ENCODE measurements around the gene SUFU. TPM values are rescaled to one million over a fixed set of nuclear protein-coding genes. Genes with fewer than 3 reads are reported as not detected.

Gene SUFU
- total RNA-seq, 4 donors from 2014 or later = 6.5 to 11.0 (median 9.2) TPM

- no peak for DNase-seq
- Histone ChIP-seq H3K36me3 (peaks cover 0 to 8% (median 0%) of the 10 kb centered on the region in 3 donors), H3K27ac (no peak overlapping the region), H3K4me1 (peaks cover 0 to 29% (median 1%) of the 10 kb centered on the region in 4 donors), H3K27me3 (no peaks in the 10 kb centered on the region), H3K4me3 (no peak overlapping the region), H3K9me3 (no peaks in the 10 kb centered on the region)
- TF ChIP-seq, protein P1, sequence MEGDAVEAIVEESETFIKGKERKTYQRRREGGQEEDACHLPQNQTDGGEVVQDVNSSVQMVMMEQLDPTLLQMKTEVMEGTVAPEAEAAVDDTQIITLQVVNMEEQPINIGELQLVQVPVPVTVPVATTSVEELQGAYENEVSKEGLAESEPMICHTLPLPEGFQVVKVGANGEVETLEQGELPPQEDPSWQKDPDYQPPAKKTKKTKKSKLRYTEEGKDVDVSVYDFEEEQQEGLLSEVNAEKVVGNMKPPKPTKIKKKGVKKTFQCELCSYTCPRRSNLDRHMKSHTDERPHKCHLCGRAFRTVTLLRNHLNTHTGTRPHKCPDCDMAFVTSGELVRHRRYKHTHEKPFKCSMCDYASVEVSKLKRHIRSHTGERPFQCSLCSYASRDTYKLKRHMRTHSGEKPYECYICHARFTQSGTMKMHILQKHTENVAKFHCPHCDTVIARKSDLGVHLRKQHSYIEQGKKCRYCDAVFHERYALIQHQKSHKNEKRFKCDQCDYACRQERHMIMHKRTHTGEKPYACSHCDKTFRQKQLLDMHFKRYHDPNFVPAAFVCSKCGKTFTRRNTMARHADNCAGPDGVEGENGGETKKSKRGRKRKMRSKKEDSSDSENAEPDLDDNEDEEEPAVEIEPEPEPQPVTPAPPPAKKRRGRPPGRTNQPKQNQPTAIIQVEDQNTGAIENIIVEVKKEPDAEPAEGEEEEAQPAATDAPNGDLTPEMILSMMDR (IDR thresholded peaks at IDR 0.05) = no peak
- no peak for TF ChIP-seq POLR2A (IDR thresholded peaks at IDR 0.05)
Measured at GRCh38 chr10:102624751-102625645, 121.2 kb downstream of the SUFU start.

DNA sequence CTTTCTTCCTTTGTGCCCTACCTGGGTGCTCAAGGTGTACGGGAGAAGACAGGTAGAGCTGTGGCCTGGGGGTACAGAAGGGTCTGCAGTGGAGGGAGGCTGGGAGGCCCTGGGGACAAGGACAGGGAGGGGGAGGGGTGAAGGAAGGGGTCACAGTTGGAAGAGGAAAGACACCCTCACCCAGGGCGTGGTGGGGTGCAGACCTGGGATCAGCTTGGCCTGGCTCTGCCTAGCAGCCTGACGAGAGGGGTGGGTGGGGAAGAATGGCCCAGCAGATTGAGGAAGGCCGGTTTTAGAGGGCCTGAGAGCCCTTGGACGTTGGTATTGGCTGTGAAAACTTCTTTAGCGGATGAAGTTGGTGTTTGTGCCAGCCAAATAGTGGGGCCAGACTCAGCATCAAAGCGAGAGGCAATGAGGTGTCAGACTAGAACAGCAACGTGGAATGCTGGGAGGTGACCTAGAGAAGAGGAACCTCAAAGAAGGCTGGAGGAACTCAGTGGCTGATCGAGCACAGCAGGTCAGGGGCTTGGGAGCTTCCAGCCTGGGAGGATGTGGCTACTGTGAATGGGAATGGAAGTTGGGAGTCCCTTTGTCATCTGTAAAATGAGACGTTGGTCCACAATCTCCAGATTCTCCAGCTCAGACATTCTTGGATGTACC lies 122.4 kb downstream of the SUFU start:
- DNase-seq = no peak
- no peaks in the 10 kb centered on the region for H3K9me3 ChIP-seq
- TF ChIP-seq, protein P1 (IDR thresholded peaks at IDR 0.05) = no peak
- no peak for TF ChIP-seq POLR2A (IDR thresholded peaks at IDR 0.05)
- H3K4me3 ChIP-seq = no peak overlapping the region
- H3K4me1 ChIP-seq = peaks cover 0 to 18% (median 0%) of the 10 kb centered on the region in 4 donors
- H3K27ac ChIP-seq = peak overlapping the region in 1 of 4 donors; percentile 85
- H3K36me3 ChIP-seq = peaks cover 0 to 12% (median 0%) of the 10 kb centered on the region in 3 donors
- H3K27me3 ChIP-seq = no peaks in the 10 kb centered on the region

DNA sequence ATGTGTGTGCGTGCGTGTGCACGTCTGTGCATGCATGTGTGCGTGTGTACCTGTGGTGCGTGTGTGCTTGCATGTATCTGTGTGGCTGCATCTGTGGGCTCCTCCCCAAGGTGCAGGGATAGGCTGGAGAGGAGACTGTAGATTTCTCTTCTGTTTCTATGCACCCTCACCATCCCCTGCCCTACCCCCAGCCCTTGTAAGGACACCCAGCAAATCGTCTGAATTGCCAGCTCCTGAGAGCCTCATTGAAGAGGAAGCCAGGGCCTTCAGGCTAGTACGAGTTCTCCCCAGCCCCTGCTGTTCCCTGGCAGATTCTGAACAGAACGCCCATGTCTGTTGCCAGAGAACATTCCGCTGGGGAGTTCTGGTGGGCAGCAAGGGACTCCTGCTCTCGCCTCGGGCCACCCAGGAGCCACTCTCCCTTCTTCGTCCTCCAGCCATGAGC lies 123.5 kb downstream of the SUFU start:
- Histone ChIP-seq H3K27me3 (no peaks in the 10 kb centered on the region), H3K4me1 (peaks cover 0 to 23% (median 0%) of the 10 kb centered on the region in 4 donors), H3K36me3 (peaks cover 0 to 12% (median 0%) of the 10 kb centered on the region in 3 donors), H3K27ac (peak overlapping the region; percentile 50 to 85 (median 65)), H3K4me3 (no peak overlapping the region), H3K9me3 (no peaks in the 10 kb centered on the region)
- TF ChIP-seq POLR2A (IDR thresholded peaks at IDR 0.05) = no peak
- no peak for DNase-seq

DNA sequence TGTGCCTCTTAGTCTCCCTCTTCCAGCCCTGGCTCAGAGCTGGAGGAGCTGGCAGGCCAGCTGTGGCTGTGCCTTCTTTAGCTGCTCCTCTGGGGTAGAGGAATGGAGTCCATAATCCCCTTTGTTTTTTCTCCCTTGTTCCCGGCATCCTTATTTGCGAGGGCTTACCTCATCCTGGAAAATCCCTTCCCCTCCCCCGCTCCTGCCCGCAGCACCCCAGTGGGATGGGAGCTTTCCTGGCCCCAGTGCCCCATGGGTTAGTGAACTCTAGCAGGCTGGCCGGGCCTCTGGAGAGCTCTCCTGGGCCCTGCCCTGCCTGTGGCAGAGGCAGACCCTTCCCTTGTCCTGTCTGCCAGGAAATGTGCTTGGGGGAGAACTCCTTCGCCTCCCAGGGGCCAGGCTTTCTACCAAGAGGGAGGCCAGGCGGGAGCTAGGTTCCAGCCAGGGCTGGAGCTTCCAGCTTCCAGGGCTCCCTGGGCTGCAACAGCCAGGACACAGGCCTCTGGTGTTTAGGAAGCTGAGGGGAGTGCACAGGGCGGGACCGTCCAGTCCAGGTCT lies 124.0 kb downstream of the SUFU start:
- Histone ChIP-seq H3K4me3 (no peak overlapping the region), H3K27me3 (no peaks in the 10 kb centered on the region), H3K36me3 (peaks cover 0 to 12% (median 0%) of the 10 kb centered on the region in 3 donors), H3K4me1 (peaks cover 0 to 28% (median 0%) of the 10 kb centered on the region in 4 donors), H3K9me3 (no peaks in the 10 kb centered on the region), H3K27ac (peak overlapping the region; percentile 50 to 85 (median 65))
- no peak for TF ChIP-seq POLR2A (IDR thresholded peaks at IDR 0.05)
- TF ChIP-seq, protein P1 (IDR thresholded peaks at IDR 0.05) = no peak
- DNase-seq = no peak

DNA sequence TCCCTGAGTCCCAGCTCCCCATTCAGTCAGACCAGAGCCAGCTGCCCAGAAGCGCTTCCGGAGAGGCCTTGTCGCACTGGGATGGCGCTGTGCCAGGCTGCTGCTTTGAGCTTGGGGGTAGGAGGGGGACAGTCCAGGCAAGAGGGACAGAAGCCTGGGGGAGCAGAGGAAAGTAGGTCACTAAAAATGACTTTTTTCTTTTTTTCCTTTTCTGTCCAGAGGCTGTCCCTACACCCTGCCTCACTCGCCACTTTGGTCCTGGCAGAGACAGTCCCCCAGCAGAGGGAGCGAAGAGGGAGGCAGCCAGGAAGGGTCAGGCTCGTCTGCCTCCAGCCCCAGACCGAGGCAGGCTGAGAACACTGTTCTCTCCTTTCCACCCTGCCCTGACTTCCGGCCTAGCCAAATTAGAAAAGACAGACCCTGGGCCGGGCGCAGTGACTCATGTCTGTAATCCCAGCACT lies 124.7 kb downstream of the SUFU start:
- no peak for DNase-seq
- Histone ChIP-seq H3K9me3 (no peaks in the 10 kb centered on the region), H3K4me3 (no peak overlapping the region), H3K4me1 (peaks cover 0 to 35% (median 0%) of the 10 kb centered on the region in 4 donors), H3K27me3 (no peaks in the 10 kb centered on the region), H3K36me3 (peaks cover 0 to 12% (median 0%) of the 10 kb centered on the region in 3 donors), H3K27ac (peak overlapping the region; percentile 50 to 85 (median 65))
- no peak for TF ChIP-seq POLR2A (IDR thresholded peaks at IDR 0.05)
- TF ChIP-seq, protein P1 (IDR thresholded peaks at IDR 0.05) = no peak

Data from Peyer's patch (tissue), 4 donors.